K562 (cell line): ENCODE measurements around the gene TXLNG. TPM values are rescaled to one million over a fixed set of nuclear protein-coding genes. Genes with fewer than 3 reads are reported as not detected.

ENCODE experiments used
- ARID1B ChIP-seq: fragments of 450-650 bp; IDR thresholded peaks from 2 replicates; pipeline ENCODE4 v1.6.1; 2016; ENCODE audit warnings: antibody characterized with exemption, mild to moderate bottlenecking, inconsistent platforms
- CREB3 ChIP-seq: fragments of 450-650 bp; conservative IDR thresholded peaks from 2 replicates; pipeline ENCODE4 v1.6.1; 2016; ENCODE audit warnings: missing genetic modification characterization, low read depth, mild to moderate bottlenecking, missing compliant biosample characterization, moderate library complexity
- FIP1L1 ChIP-seq: fragments of 200-400 bp; formaldehyde crosslinking; IDR thresholded peaks from 2 replicates; pipeline ENCODE4 v1.6.1; 2018; ENCODE audit warnings: mild to moderate bottlenecking, low read depth, low read length; ENCODE audit not compliant: poor library complexity, severe bottlenecking
- FOXP1 ChIP-seq: sonication (generic); formaldehyde crosslinking; IDR thresholded peaks from 2 replicates; pipeline ENCODE4 v1.8.0; 2022; ENCODE audit warnings: mild to moderate bottlenecking, missing genetic modification reagents
- MAX ChIP-seq: sonication (generic); formaldehyde crosslinking; IDR thresholded peaks from 2 replicates; pipeline ENCODE4 v1.9.0; 2022; ENCODE audit warnings: mild to moderate bottlenecking, missing genetic modification reagents
- REST ChIP-seq, 2 experiments: fragments of 450-650 bp; formaldehyde crosslinking in 1 of 2; IDR thresholded peaks; 2 replicates each; pipeline versions ENCODE4 v1.4.0 to v1.6.1; 2014 to 2020; ENCODE audit warnings: mild to moderate bottlenecking in 2 of 2, borderline replicate concordance in 1 of 2, low read depth in 1 of 2
- ZNF232 ChIP-seq: sonication (generic); formaldehyde crosslinking; IDR thresholded peaks from 2 replicates; pipeline ENCODE4 v1.8.0; 2022; ENCODE audit warnings: mild to moderate bottlenecking, missing genetic modification reagents
- ZNF778 ChIP-seq: fragments of 450-650 bp; formaldehyde crosslinking; IDR thresholded peaks from 2 replicates; pipeline ENCODE4 v1.4.0; 2020; ENCODE audit warnings: mild to moderate bottlenecking, moderate library complexity
- polyA plus RNA-seq, 8 experiments: library from polyadenylated mRNA; depleted of rRNA in 4 of 8; stranded (reverse) in 5 of 8; unstranded in 3 of 8; fragments of >200 nt; fragmentation: Nextera tagmentation in 2 of 8; fragmentation: Illumina TruSeq in 1 of 8; extraction: Ambion mirVana in 2 of 8; extraction: Trizol in 1 of 8; gene quantifications; 2 replicates each; pipeline versions ENCODE4 v1.2.1 to v1.2.3, GENCODE V29; 2011 to 2014; ENCODE audit warnings: inconsistent platforms in 1 of 8, missing spikeins in 1 of 8
- total RNA-seq, 7 experiments: library from RNA; depleted of rRNA in 6 of 7; stranded (reverse); fragments of >200 nt in 6 of 7; fragmentation: Illumina TruSeq in 2 of 7; extraction: Trizol in 2 of 7; gene quantifications; 2 replicates each; pipeline versions ENCODE4 v1.2.1 to v1.2.3, GENCODE V29; 2011 to 2021; ENCODE audit warnings: low replicate concordance in 1 of 7

Gene TXLNG
- total and polyA plus RNA-seq, 9 of the 15 experiments (the other 6 are each of a cell fraction or from before 2014, with no cell fraction given): 13.1 to 47.0 (median 31.6) TPM

- TF ChIP-seq REST (IDR thresholded peaks at IDR 0.05; ENCODE audit: borderline replicate concordance) (no peak), REST (CRISPR knock-in tag; IDR thresholded peaks at IDR 0.05; ENCODE audit: low read depth) (no peak), FIP1L1 (no peak), CREB3 (tag) (no peak), MAX (CRISPR knock-in tag) (no peak), ZNF778 (no peak), FOXP1 (no peak), ARID1B (no peak), ZNF232 (CRISPR knock-in tag) (no peak)
These were observed 97.2 kb downstream of the TXLNG start (continued) for GRCh38 chrX:16883487-16883804.
